Chondrocyte (in vitro differentiated cells): ENCODE results near the gene WWOX. TPM values are rescaled to one million over a fixed set of nuclear protein-coding genes. Genes with fewer than 3 reads are reported as not detected.

Source experiments
- DNase-seq: peaks from one replicate; pipeline ENCODE4 v3.0.0; 2021; ENCODE audit warnings: mixed read lengths, low spot score
- H3K27ac Mint-ChIP-seq: one replicate; pipeline ENCODE4 v1.8.0; 2021; ENCODE audit warnings: mild to moderate bottlenecking, moderate library complexity, mixed read lengths; ENCODE audit not compliant: unreplicated experiment
- H3K27me3 Mint-ChIP-seq: 2 replicates; pipeline ENCODE4 v1.8.0; 2021; ENCODE audit warnings: low read depth, mixed read lengths
- H3K36me3 Mint-ChIP-seq: 2 replicates; pipeline ENCODE4 v1.8.0; 2021; ENCODE audit warnings: low read depth, mixed read lengths
- H3K4me1 Mint-ChIP-seq: 2 replicates; pipeline ENCODE4 v1.8.0; 2021; ENCODE audit warnings: low read depth, mild to moderate bottlenecking, mixed read lengths
- H3K4me3 Mint-ChIP-seq: one replicate; pipeline ENCODE4 v1.8.0; 2021; ENCODE audit warnings: mild to moderate bottlenecking, moderate library complexity, mixed read lengths; ENCODE audit not compliant: unreplicated experiment
- H3K9me3 Mint-ChIP-seq: 2 replicates; pipeline ENCODE4 v1.8.0; 2021; ENCODE audit warnings: low read depth, mixed read lengths
- total RNA-seq: library from RNA; stranded (reverse); gene quantifications from 3 replicates; pipeline ENCODE4 v1.2.1, GENCODE V29; 2021
- TF ChIP-seq, protein P1 (sequence below): fragments of 200-600 bp; sonication (generic); IDR thresholded peaks from 2 replicates; pipeline ENCODE4 v1.5.0; 2021; ENCODE audit warnings: antibody characterized with exemption, mild to moderate bottlenecking, moderate library complexity

Gene WWOX
- total RNA-seq, 1 donor from 2014 or later: 12.1 TPM

DNA sequence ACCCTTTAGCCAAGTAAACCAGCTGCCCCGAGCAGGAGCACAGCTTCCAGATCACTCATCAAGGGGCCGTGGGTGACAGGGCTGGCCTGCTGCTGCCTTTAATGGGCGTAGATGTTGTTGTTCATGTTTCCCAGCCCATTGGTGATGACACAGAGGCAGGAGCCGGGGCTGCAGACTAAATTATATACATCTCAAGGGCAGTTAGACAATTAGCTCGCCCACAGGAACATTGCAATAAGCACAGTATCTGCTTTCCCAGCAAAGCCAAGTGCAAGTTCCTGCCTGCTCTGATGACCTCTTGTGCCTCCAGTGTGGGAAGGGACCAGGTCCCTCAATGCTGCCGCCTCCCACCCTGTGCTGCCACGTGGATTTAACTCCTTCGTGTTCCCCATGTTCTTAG is 1015.3 kb downstream of the WWOX start:
- Mint-ChIP-seq H3K4me1 (no peaks in the 10 kb centered on the region), H3K9me3 (peaks cover 18% of the 10 kb centered on the region), H3K36me3 (no peaks in the 10 kb centered on the region), H3K27me3 (no peaks in the 10 kb centered on the region), H3K4me3 (no peak overlapping the region), H3K27ac (no peak overlapping the region)
- no peak for DNase-seq
- TF ChIP-seq, protein P1, sequence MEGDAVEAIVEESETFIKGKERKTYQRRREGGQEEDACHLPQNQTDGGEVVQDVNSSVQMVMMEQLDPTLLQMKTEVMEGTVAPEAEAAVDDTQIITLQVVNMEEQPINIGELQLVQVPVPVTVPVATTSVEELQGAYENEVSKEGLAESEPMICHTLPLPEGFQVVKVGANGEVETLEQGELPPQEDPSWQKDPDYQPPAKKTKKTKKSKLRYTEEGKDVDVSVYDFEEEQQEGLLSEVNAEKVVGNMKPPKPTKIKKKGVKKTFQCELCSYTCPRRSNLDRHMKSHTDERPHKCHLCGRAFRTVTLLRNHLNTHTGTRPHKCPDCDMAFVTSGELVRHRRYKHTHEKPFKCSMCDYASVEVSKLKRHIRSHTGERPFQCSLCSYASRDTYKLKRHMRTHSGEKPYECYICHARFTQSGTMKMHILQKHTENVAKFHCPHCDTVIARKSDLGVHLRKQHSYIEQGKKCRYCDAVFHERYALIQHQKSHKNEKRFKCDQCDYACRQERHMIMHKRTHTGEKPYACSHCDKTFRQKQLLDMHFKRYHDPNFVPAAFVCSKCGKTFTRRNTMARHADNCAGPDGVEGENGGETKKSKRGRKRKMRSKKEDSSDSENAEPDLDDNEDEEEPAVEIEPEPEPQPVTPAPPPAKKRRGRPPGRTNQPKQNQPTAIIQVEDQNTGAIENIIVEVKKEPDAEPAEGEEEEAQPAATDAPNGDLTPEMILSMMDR: no peak

DNA sequence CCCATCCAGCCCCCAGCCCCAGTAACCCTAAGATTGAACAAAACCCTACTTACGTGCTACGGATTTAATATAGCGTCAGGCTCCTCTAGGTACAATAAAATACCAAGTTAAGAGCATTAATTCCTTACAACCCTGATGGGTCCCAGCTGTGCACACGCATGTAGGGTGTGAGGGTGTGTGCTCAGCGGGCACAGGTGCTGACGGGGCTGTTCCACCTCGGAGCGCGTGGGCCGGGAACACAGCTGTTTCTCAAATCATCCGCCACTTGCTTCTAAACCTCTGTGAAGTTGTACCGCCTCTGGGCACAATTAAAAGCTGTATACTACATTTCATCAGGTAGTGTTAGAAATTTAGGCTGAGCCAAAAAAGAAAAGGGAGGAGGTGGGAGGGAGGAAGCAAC is 1022.5 kb downstream of the WWOX start:
- H3K27me3 Mint-ChIP-seq: no peaks in the 10 kb centered on the region
- DNase-seq: no peak
- no peak overlapping the region for H3K27ac Mint-ChIP-seq
- peaks cover 14% of the 10 kb centered on the region for H3K9me3 Mint-ChIP-seq
- TF ChIP-seq, protein P1: no peak
- no peaks in the 10 kb centered on the region for H3K4me1 Mint-ChIP-seq
- no peak overlapping the region for H3K4me3 Mint-ChIP-seq
- H3K36me3 Mint-ChIP-seq: no peaks in the 10 kb centered on the region

DNA sequence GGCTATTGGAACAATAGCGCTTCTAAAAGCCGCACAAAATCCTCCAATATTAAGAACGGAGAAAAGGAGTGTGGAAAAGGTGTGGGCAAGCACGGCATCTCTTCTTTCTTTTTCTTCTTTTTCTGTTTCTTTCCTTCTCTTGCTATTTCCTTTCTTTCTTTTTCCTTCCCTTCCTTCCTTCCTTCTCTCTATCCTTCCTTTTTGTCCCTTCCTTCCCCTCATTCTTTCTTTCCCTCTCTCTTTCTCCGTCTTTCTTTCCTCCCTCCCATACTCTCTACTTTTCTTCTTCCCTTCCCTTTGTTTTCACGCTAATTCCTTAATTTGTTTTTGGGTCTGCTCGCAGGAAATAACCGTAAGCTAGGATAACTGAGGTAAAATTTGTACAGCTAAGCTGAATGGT is 1022.9 kb downstream of the WWOX start:
- no peak overlapping the region for H3K4me3 Mint-ChIP-seq
- DNase-seq: no peak
- H3K4me1 Mint-ChIP-seq: no peaks in the 10 kb centered on the region
- H3K27me3 Mint-ChIP-seq: no peaks in the 10 kb centered on the region
- no peak overlapping the region for H3K27ac Mint-ChIP-seq
- TF ChIP-seq, protein P1: no peak
- H3K9me3 Mint-ChIP-seq: peaks cover 10% of the 10 kb centered on the region
- H3K36me3 Mint-ChIP-seq: no peaks in the 10 kb centered on the region

DNA sequence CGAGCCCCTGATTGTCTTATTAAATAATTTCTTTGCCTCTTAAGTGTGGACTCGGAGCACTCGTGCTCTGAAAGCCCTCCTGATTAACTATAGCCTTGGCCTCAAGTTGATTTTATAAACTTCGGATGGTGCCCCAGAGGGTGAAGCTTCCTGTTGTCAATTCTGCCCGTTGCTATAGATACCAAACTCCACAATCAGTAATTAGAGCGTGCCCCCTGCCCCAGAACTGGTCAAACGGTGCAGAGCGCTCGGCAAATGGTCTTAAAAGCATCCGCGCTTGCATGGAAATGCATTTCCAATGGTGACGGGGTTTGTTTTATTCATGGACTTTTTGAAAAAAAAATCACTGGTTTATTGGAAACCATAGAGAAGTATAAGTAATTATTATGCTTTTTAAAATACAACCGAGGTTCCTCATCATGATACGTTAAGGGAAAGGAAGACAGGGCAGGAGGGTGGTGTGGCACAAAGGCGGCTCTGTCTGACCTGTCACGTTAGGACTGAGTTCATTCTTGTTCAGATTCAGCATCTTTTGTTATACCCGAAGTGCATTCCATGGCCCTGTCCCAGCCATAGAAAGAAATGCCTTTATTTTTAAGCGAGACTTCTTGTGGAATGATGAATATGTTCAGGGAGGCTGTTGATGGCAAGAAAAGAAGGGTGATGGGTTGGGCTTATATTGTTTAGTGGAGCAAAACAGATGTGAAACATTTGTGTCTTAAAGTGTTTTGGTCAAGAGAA is 1024.7 kb downstream of the WWOX start:
- Mint-ChIP-seq H3K27ac (no peak overlapping the region), H3K4me3 (no peak overlapping the region), H3K9me3 (peaks cover 3% of the 10 kb centered on the region), H3K4me1 (no peaks in the 10 kb centered on the region), H3K27me3 (no peaks in the 10 kb centered on the region), H3K36me3 (no peaks in the 10 kb centered on the region)
- TF ChIP-seq, protein P1: no peak
- no peak for DNase-seq

DNA sequence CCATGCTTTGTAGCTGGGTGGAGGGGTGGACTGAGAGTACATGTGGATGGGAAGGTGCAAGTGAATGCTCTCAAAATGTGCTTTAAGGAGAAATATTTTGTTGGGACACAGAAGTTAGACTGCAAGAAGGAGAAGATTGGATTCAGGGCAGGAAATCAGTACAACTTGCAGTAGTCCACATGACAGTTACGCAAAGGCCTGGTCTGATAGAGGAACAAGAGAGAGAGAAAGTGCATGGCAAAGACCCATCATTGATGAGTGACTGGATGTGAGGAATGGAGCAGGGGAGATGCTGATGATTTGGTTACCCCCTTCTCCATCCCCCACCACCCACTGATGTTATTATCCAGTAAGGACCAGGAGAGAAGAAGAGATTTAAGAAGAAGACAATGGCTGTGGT is 1028.3 kb downstream of the WWOX start:
- TF ChIP-seq, protein P1: no peak
- no peak for DNase-seq

More for the DNA sequence above, 1028.3 kb downstream of the WWOX start:
- Mint-ChIP-seq H3K27me3 (peaks cover under 1% of the 10 kb centered on the region), H3K4me3 (no peak overlapping the region), H3K27ac (no peak overlapping the region), H3K36me3 (no peaks in the 10 kb centered on the region), H3K4me1 (no peaks in the 10 kb centered on the region), H3K9me3 (peaks cover 6% of the 10 kb centered on the region)
